GM19463 (cell line): ENCODE measurements around the gene F2RL1.
"Not testable (repeated sequence)": the region's sequence is repeated elsewhere in the genome, so short reads cannot be mapped to it uniquely, and the experiment has no call there.

Experiments used
- ATAC-seq: cut with Tn5 transposase; IDR thresholded peaks from one replicate; pipeline ENCODE4 v1.9.1; 2021; ENCODE audit warnings: mild to moderate bottlenecking, moderate library complexity; ENCODE audit not compliant: unreplicated experiment

F2RL1 gene

GRCh38 chr5:76805821-76806505, 12.9 kb upstream of the F2RL1 start:
- ATAC-seq = peak; percentile 53

GRCh38 chr5:76807296-76807695, 11.5 kb upstream of the F2RL1 start:
- ATAC-seq = no peak

GRCh38 chr5:76808141-76808691, 10.6 kb upstream of the F2RL1 start:
- no peak for ATAC-seq

GRCh38 chr5:76809141-76809540, 9.7 kb upstream of the F2RL1 start:
- ATAC-seq = no peak

DNA sequence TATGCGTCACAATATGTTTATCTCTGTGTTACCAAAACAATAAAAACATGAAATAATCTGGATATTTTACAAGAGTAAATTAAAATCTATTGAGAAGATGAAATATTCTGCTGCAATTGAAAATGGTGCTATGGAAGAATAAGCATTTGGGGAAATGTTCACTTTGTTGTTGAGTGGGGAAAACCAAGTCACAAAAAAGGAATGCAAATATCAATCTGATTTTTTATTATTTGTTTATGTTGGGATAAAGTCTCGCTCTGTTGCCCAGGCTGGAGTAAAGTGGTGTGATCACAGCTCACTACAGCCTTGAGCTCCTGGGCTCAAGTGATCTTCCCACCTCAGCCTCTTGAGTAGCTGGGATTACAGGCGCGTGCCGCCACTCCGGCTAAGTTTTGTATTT, 8.6 kb upstream of the F2RL1 start:
- no peak for ATAC-seq

DNA sequence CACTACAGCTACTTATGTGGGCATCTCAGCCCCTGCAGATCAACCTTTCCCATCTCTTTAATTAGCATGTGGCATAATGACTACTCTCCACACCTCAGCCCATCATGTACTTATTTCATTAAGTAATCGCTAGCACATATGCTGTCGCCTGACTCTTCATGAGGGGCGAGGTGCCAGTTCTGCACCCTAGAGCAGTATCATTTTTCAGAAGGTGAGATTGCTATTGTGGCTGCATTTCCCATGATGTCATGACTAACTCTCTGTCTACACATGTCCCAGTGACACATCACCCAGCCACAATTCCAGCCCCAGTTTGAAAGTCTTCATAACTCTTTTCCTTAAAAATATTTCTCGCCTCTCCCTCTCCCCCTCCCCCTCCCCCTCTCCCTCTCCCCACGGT, 7.6 kb upstream of the F2RL1 start:
- no peak for ATAC-seq

- ATAC-seq = not testable (repeated sequence)
These were observed 6.6 kb upstream of the F2RL1 start for GRCh38 chr5:76812209-76812608.

- ATAC-seq = no peak
These were observed 4.8 kb upstream of the F2RL1 start for GRCh38 chr5:76813982-76814562.

- no peak for ATAC-seq
These were observed 2.6 kb upstream of the F2RL1 start for GRCh38 chr5:76816110-76816831.

- no peak for ATAC-seq
These were observed 1.2 kb downstream of the F2RL1 start for GRCh38 chr5:76819851-76820525.

- no peak for ATAC-seq
These were observed 1.7 kb downstream of the F2RL1 start for GRCh38 chr5:76820526-76820890.

- no peak for ATAC-seq
These were observed 2.3 kb downstream of the F2RL1 start for GRCh38 chr5:76821136-76821535.

GRCh38 chr5:76822105-76822731, 3.4 kb downstream of the F2RL1 start:
- ATAC-seq = not testable (repeated sequence)

DNA sequence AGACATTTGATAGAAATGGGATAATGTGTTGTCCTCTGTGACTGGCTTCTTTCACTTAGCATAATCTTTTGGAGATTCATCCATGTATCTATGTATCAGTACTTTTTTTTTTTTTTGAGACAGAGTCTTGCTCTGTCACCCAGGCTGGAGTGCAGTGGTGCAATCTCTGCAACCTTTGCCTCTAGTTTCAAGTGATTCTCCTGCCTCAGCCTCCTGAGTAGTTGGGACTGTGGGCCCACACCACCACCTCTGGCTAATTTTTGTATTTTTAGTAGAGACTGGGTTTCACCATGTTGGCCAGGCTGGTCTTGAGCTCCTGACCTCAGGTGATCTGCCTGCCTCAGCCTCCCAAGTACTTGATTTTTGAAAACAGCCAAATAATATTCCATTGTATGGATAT, 7.6 kb downstream of the F2RL1 start:
- ATAC-seq = not testable (repeated sequence)

GRCh38 chr5:76831110-76831452, 12.3 kb downstream of the F2RL1 start:
- ATAC-seq = no peak

DNA sequence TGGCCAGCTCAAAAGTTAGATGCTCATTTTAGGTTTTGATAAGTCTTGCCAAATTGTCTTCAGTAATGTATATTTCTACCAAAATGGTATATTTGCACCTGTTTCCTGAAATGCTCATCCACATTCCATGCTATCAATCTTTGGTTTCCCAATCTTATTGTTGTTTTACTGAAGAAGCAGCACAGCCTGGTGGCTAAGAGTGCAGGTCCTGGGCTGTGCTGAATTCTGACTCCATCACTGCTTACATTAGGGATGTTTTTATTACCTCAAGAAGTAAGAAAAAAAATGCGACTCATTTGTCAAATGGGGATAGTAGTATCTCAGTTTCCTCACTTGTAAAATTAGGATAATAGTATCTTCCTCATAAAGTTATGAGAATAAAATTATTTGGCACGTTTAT, 17.4 kb downstream of the F2RL1 start:
- ATAC-seq = no peak

DNA sequence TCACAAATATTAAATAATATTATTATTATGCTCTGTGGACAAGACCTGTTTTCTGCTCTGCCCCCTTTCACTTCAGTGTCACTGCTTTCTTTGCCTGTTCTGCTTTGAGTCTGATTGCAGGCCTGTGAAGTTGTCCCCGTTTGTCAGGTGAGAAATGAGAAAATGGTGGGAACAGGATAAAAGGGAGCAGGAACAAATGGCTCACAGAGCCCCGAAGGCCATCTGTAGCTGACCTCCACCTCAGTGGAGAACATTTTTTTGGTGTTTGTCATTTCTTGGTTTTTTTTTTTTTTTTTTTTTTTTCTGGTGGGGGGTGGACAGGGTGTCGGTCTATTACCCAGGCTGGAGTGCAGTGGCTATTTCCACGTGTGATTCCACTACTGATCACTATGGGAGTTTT, 17.8 kb downstream of the F2RL1 start:
- no peak for ATAC-seq

DNA sequence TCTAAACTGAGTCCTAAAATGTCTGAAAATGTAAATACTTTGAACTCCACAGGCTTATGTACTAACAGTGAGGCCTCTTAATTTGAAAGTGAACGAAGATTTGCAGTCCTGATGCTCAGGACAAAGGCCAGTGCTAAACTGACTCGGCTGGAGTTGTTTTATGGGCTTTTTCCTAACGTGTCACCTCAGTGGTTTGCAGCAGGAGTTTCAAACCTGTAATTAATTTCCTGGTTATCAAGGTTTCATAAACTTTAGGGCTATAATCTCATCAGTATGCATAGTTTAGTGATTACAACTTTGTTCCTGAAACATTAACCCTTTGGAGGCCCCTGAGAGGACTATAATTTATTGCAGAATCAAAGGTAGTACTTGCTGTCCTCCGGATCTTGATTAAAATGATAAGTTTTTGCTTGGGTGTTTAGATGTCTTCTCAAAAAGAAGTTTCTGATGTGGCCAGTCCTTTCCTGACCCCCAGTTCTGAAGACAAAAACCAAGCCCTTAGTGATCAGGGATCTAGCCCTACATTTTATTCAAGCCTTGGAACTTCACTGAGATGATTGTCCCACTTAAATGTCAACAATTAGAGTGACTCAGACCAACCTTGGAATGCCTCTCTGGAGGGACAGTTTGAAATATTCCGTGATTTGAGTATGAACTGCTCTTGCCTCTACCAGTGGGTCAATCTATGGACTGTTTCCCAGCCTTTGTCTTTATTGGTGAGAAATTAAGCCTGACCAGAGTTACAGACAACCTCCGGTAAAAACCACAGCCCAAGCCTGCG, 19.8 kb downstream of the F2RL1 start:
- no peak for ATAC-seq

DNA sequence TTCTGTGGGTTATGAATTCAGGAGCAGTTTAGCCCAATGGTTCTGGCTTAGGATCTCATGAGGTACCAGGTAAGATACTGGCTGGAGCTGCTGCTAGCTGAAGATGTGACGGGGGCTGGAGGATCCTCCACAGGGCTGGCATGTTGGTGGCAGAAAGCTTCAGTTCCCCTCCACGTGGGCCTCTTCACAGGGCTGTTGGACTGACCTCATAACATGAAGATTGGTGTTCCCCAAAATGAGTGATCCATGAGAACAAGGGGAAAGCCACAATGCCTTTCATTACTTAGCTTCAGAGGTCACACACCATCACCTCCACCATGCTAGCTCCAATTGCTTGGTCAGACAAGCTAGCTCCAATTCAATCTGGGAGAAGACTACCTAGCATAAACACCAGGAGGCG, 22.5 kb downstream of the F2RL1 start:
- ATAC-seq = no peak

GRCh38 chr5:76845890-76846289, 27.1 kb downstream of the F2RL1 start:
- no peak for ATAC-seq
